SHP77 treated with DMSO at 0.1 percent for 48 hours (cell line): ENCODE measurements around the gene NOP53.
"Not testable (repeated sequence)": the region's sequence is repeated elsewhere in the genome, so short reads cannot be mapped to it uniquely, and the experiment has no call there.

Experiments used
- DNase-seq: peaks from one replicate; lab custom pipeline; 2025; lab: John Stamatoyannopoulos, UW

NOP53 gene

GRCh38 chr19:47718415-47719046 lies 26.8 kb upstream of the NOP53 start:
- not testable (repeated sequence) for DNase-seq

- peak; percentile 10 for DNase-seq
Observed at GRCh38 chr19:47719047-47719859, 26.1 kb upstream of the NOP53 start.

GRCh38 chr19:47720669-47721422 lies 24.5 kb upstream of the NOP53 start:
- no peak for DNase-seq

GRCh38 chr19:47723581-47723940 lies 21.8 kb upstream of the NOP53 start:
- no peak for DNase-seq

GRCh38 chr19:47725759-47726401 lies 19.5 kb upstream of the NOP53 start:
- no peak for DNase-seq

GRCh38 chr19:47726467-47726866 lies 18.9 kb upstream of the NOP53 start:
- no peak for DNase-seq

GRCh38 chr19:47728295-47728694 lies 17.1 kb upstream of the NOP53 start:
- not testable (repeated sequence) for DNase-seq

GRCh38 chr19:47729468-47729798 lies 15.9 kb upstream of the NOP53 start:
- DNase-seq: no peak

GRCh38 chr19:47729799-47730520 lies 15.4 kb upstream of the NOP53 start:
- DNase-seq: no peak

- DNase-seq: no peak
Observed at GRCh38 chr19:47730521-47730889, 14.8 kb upstream of the NOP53 start.

GRCh38 chr19:47730910-47731309 lies 14.4 kb upstream of the NOP53 start:
- no peak for DNase-seq

- DNase-seq: no peak
Observed at GRCh38 chr19:47735131-47735530, 10.2 kb upstream of the NOP53 start.

- DNase-seq: no peak
Observed at GRCh38 chr19:47740866-47741519, 4.4 kb upstream of the NOP53 start.

- no peak for DNase-seq
Observed at GRCh38 chr19:47741544-47742140, 3.7 kb upstream of the NOP53 start.

GRCh38 chr19:47742634-47743033 lies 2.7 kb upstream of the NOP53 start:
- DNase-seq: no peak

- not testable (repeated sequence) for DNase-seq
Observed at GRCh38 chr19:47746129-47746528, 783 bp downstream of the NOP53 start.

GRCh38 chr19:47749326-47749725 lies 4.0 kb downstream of the NOP53 start:
- no peak for DNase-seq

GRCh38 chr19:47750752-47751151 lies 5.4 kb downstream of the NOP53 start:
- DNase-seq: no peak

- DNase-seq: no peak
Observed at GRCh38 chr19:47752440-47753211, 7.3 kb downstream of the NOP53 start.
